NCI-H2196 treated with DMSO at 0.1 percent for 48 hours (cell line): Measurements from ENCODE around the gene COIL.
"Not testable (repeated sequence)": the region's sequence is repeated elsewhere in the genome, so short reads cannot be mapped to it uniquely, and the experiment has no call there.

Source experiments
- DNase-seq: peaks from one replicate; lab custom pipeline; 2025; ENCODE audit not compliant: unreplicated experiment; lab: John Stamatoyannopoulos, UW

COIL gene

GRCh38 chr17:56978441-56979090, 17.7 kb upstream of the COIL start:
- no peak for DNase-seq

GRCh38 chr17:56977673-56978395, 17.0 kb upstream of the COIL start, which contains the start of gene SCPEP1:
SCPEP1 (plus strand) TSS chr17:56978131; CDS start chr17:56978160, 29 bp downstream.
- peak; percentile 70 for DNase-seq

GRCh38 chr17:56976941-56977608, 16.2 kb upstream of the COIL start:
- no peak for DNase-seq

GRCh38 chr17:56975656-56976055, 14.8 kb upstream of the COIL start:
- DNase-seq, result no peak

GRCh38 chr17:56974055-56974454, 13.2 kb upstream of the COIL start:
- no peak for DNase-seq

GRCh38 chr17:56973520-56973919, 12.7 kb upstream of the COIL start:
- DNase-seq, result no peak

- no peak for DNase-seq
Observed at GRCh38 chr17:56972111-56972730, 11.4 kb upstream of the COIL start.

GRCh38 chr17:56970974-56971373, 10.1 kb upstream of the COIL start:
- DNase-seq, result no peak

GRCh38 chr17:56966338-56966737, 5.5 kb upstream of the COIL start:
- DNase-seq, result no peak

- not testable (repeated sequence) for DNase-seq
Observed at GRCh38 chr17:56965681-56966080, 4.8 kb upstream of the COIL start.

- not testable (repeated sequence) for DNase-seq
Observed at GRCh38 chr17:56965241-56965640, 4.4 kb upstream of the COIL start.

GRCh38 chr17:56956992-56957391, 3.9 kb downstream of the COIL start:
- DNase-seq, result no peak

GRCh38 chr17:56949595-56949994, 11.3 kb downstream of the COIL start:
- DNase-seq, result no peak

GRCh38 chr17:56948491-56948890, 12.4 kb downstream of the COIL start:
- no peak for DNase-seq

GRCh38 chr17:56947741-56948140, 13.1 kb downstream of the COIL start:
- no peak for DNase-seq

GRCh38 chr17:56945938-56946505, 14.8 kb downstream of the COIL start:
- DNase-seq, result no peak

GRCh38 chr17:56943505-56944125, 17.2 kb downstream of the COIL start:
- no peak for DNase-seq

- DNase-seq, result no peak
Observed at GRCh38 chr17:56939869-56940484, 20.9 kb downstream of the COIL start.

GRCh38 chr17:56938206-56938605, 22.6 kb downstream of the COIL start:
- not testable (repeated sequence) for DNase-seq

- no peak for DNase-seq
Observed at GRCh38 chr17:56937687-56938086, 23.2 kb downstream of the COIL start.
